Aorta (tissue), 5 donors: Measurements from ENCODE around the gene GPR55. TPM values are rescaled to one million over a fixed set of nuclear protein-coding genes. Genes with fewer than 3 reads are reported as not detected.

Source experiments
- ATAC-seq: fragments of 200-7000 bp; cut with Tn5 transposase; one replicate; pipeline ENCODE4 v1.9.1; 2022; ENCODE audit warnings: moderate library complexity; ENCODE audit not compliant: low FRiP score
- DNase-seq, 2 donors: peaks; one replicate each; pipeline ENCODE4 v3.0.0-alpha.2; 2020
- H3K27ac ChIP-seq, 2 donors: one replicate each; pipeline ENCODE4 v1.5.1; 2013; ENCODE audit warnings: low read length in 2 of 2, mild to moderate bottlenecking in 2 of 2, moderate library complexity in 2 of 2, control low read depth in 1 of 2, inconsistent platforms in 1 of 2, low read depth in 1 of 2
- H3K27me3 ChIP-seq, 2 donors: one replicate each; pipeline ENCODE4 v1.6.1; 2013; ENCODE audit warnings: control low read depth in 1 of 2, low read length in 1 of 2, mild to moderate bottlenecking in 1 of 2, moderate library complexity in 1 of 2; ENCODE audit not compliant: insufficient read depth in 2 of 2, control insufficient read depth in 1 of 2
- H3K36me3 ChIP-seq, 2 donors: one replicate each; pipeline ENCODE4 v1.6.1; 2013; ENCODE audit warnings: control low read depth in 1 of 2, low read length in 1 of 2, mild to moderate bottlenecking in 1 of 2; ENCODE audit not compliant: insufficient read depth in 2 of 2, control insufficient read depth in 1 of 2
- H3K4me1 ChIP-seq, 2 donors: one replicate each; pipeline ENCODE4 v1.6.1; 2013; ENCODE audit warnings: low read length in 2 of 2, control low read depth in 1 of 2, mild to moderate bottlenecking in 1 of 2, moderate library complexity in 1 of 2; ENCODE audit not compliant: insufficient read depth in 2 of 2, control insufficient read depth in 1 of 2
- H3K4me3 ChIP-seq, 2 donors: one replicate each; pipeline ENCODE4 v1.5.1; 2013; ENCODE audit warnings: low read length in 2 of 2, control low read depth in 1 of 2, mild to moderate bottlenecking in 1 of 2
- H3K9me3 ChIP-seq: one replicate; pipeline ENCODE4 v1.6.1; 2013; ENCODE audit warnings: mild to moderate bottlenecking, low read length; ENCODE audit not compliant: control insufficient read depth
- WGBS, 2 donors: extraction: QIAGEN DNeasy Blood & Tissue Kit; methylation state at CpG; one replicate each; pipeline ENCODE4 v1.1.7; 2013; 5-methylcytosine and 5-hydroxymethylcytosine counted together
- intact Hi-C, 2 donors: fragments of 100-400 bp; cut with DNase I; formaldehyde crosslinking; loops; one replicate each; pipeline versions ENCODE4 v1.14.2 to v1.15.0; 2022
- polyA plus RNA-seq, 2 donors: library from polyadenylated mRNA; stranded (reverse); fragments of 200-250 nt; gene quantifications; one replicate each; pipeline ENCODE4 v1.2.3, GENCODE V29; 2013
- total RNA-seq, 2 donors: library from RNA; stranded (reverse); fragmentation: NEBNext Ultra II Directional; extraction: Animal tissue kit (Norgen Biotek cat#: 25700); gene quantifications; one replicate each; pipeline ENCODE4 v1.2.1, GENCODE V29; 2021
- donor health status: healthy with polysubstance abuse.
- donor health status: Bipolar disorder and iron deficiency.
- donor health status: DM: no; HTN: no; CAD: no.
- donor health status: DM: no; HTN: no; CAD: no.
- donor health status: DM: yes; HTN: yes; CAD: no.

Gene GPR55
- total and polyA plus RNA-seq, 4 donors = 0.18 TPM; not detected in 3

GRCh38 chr2:230952226-230952956, 27.3 kb upstream of the GPR55 start:
- Histone ChIP-seq H3K4me1 (no peaks in the 10 kb centered on the region), H3K9me3 (no peaks in the 10 kb centered on the region), H3K27ac (no peak overlapping the region), H3K36me3 (no peaks in the 10 kb centered on the region), H3K27me3 (no peaks in the 10 kb centered on the region), H3K4me3 (no peak overlapping the region)
- ATAC-seq (no peak), DNase-seq (peak in 1 of 2 donors; percentile 54)
- WGBS, 2 donors = 91 to 95% methylated on average over 10 of the region's 10 CpGs
- intact Hi-C loops = no loop called here

GRCh38 chr2:230951396-230951795, 26.4 kb upstream of the GPR55 start:
- intact Hi-C loops = no loop called here
- H3K4me3 ChIP-seq = no peak overlapping the region
- H3K9me3 ChIP-seq = no peaks in the 10 kb centered on the region
- no peak overlapping the region for H3K27ac ChIP-seq
- no peaks in the 10 kb centered on the region for H3K27me3 ChIP-seq
- H3K36me3 ChIP-seq = no peaks in the 10 kb centered on the region
- DNase-seq (no peak), ATAC-seq (no peak)
- WGBS, 2 donors = 57 to 61% methylated on average over 2 of the region's 2 CpGs
- no peaks in the 10 kb centered on the region for H3K4me1 ChIP-seq

- DNase-seq (no peak), ATAC-seq (no peak)
- H3K27me3 ChIP-seq = no peaks in the 10 kb centered on the region
- no peaks in the 10 kb centered on the region for H3K4me1 ChIP-seq
- no peak overlapping the region for H3K4me3 ChIP-seq
- H3K36me3 ChIP-seq = no peaks in the 10 kb centered on the region
- intact Hi-C loops = no loop called here
- WGBS, 2 donors = 90 to 92% methylated on average over 10 of the region's 10 CpGs
- H3K9me3 ChIP-seq = no peaks in the 10 kb centered on the region
- no peak overlapping the region for H3K27ac ChIP-seq
These were observed 25.9 kb upstream of the GPR55 start for GRCh38 chr2:230950874-230951339.

- DNase-seq (no peak), ATAC-seq (no peak)
- 88% methylated on average over 20 of the region's 20 CpGs for WGBS, 2 donors
- H3K27ac ChIP-seq = no peak overlapping the region
- H3K36me3 ChIP-seq = no peaks in the 10 kb centered on the region
- H3K4me3 ChIP-seq = no peak overlapping the region
- intact Hi-C loops = no loop called here
- H3K27me3 ChIP-seq = no peaks in the 10 kb centered on the region
- no peaks in the 10 kb centered on the region for H3K4me1 ChIP-seq
- H3K9me3 ChIP-seq = no peaks in the 10 kb centered on the region
These were observed 25.2 kb upstream of the GPR55 start for GRCh38 chr2:230949966-230950873.

- Histone ChIP-seq H3K27me3 (no peaks in the 10 kb centered on the region), H3K4me3 (no peak overlapping the region), H3K4me1 (no peaks in the 10 kb centered on the region), H3K9me3 (no peaks in the 10 kb centered on the region), H3K27ac (no peak overlapping the region), H3K36me3 (no peaks in the 10 kb centered on the region)
- no peak for ATAC-seq
- WGBS, 2 donors = 87 to 91% methylated on average over 10 of the region's 10 CpGs
- DNase-seq = no peak
- intact Hi-C loops = no loop called here
These were observed 22.9 kb upstream of the GPR55 start for GRCh38 chr2:230947908-230948365.

GRCh38 chr2:230947235-230947576, 22.2 kb upstream of the GPR55 start:
- Histone ChIP-seq H3K9me3 (no peaks in the 10 kb centered on the region), H3K4me3 (no peak overlapping the region), H3K4me1 (no peaks in the 10 kb centered on the region), H3K27me3 (no peaks in the 10 kb centered on the region), H3K27ac (no peak overlapping the region), H3K36me3 (no peaks in the 10 kb centered on the region)
- WGBS, 2 donors = 86 to 93% methylated on average over 3 of the region's 3 CpGs
- ATAC-seq = no peak
- intact Hi-C loops = no loop called here
- no peak for DNase-seq

- WGBS, 2 donors = 85 to 91% methylated on average over 7 of the region's 7 CpGs
- no peak for ATAC-seq
- no peak overlapping the region for H3K4me3 ChIP-seq
- no peak overlapping the region for H3K27ac ChIP-seq
- H3K4me1 ChIP-seq = no peaks in the 10 kb centered on the region
- intact Hi-C loops = no loop called here
- H3K9me3 ChIP-seq = no peaks in the 10 kb centered on the region
- H3K27me3 ChIP-seq = no peaks in the 10 kb centered on the region
- no peaks in the 10 kb centered on the region for H3K36me3 ChIP-seq
- peak in 1 of 2 donors; percentile 55 for DNase-seq
These were observed 21.6 kb upstream of the GPR55 start for GRCh38 chr2:230946429-230947234.

GRCh38 chr2:230944757-230945372, 19.8 kb upstream of the GPR55 start:
- Histone ChIP-seq H3K36me3 (no peaks in the 10 kb centered on the region), H3K4me1 (no peaks in the 10 kb centered on the region), H3K9me3 (no peaks in the 10 kb centered on the region), H3K27me3 (no peaks in the 10 kb centered on the region), H3K4me3 (no peak overlapping the region), H3K27ac (no peak overlapping the region)
- intact Hi-C loops = no loop called here
- WGBS, 2 donors = 95 to 97% methylated on average over 21 of the region's 21 CpGs
- DNase-seq = peak in 1 of 2 donors; percentile 44
- no peak for ATAC-seq
